ENCODE results near the gene STXBP4.
"Not testable (repeated sequence)": the region's sequence is repeated elsewhere in the genome, so short reads cannot be mapped to it uniquely, and the experiment has no call there.

Gene STXBP4

GRCh38 chr17:55054429-55054828, 85.9 kb downstream of the STXBP4 start:
- DNase-seq (ENCODE audit: low read depth) = no peak

- no peak for DNase-seq (ENCODE audit: low read depth)
Observed at GRCh38 chr17:55056526-55056925, 88.0 kb downstream of the STXBP4 start.

GRCh38 chr17:55057184-55057583, 88.6 kb downstream of the STXBP4 start:
- DNase-seq (ENCODE audit: low read depth) = no peak

GRCh38 chr17:55059724-55060123, 91.2 kb downstream of the STXBP4 start:
- DNase-seq (ENCODE audit: low read depth) = no peak

GRCh38 chr17:55062921-55063320, 94.4 kb downstream of the STXBP4 start:
- DNase-seq (ENCODE audit: low read depth) = no peak

GRCh38 chr17:55063885-55064874, 95.6 kb downstream of the STXBP4 start:
- DNase-seq (ENCODE audit: low read depth) = no peak

- DNase-seq (ENCODE audit: low read depth) = no peak
Observed at GRCh38 chr17:55067697-55068439, 99.3 kb downstream of the STXBP4 start.

GRCh38 chr17:55068862-55069811, 100.6 kb downstream of the STXBP4 start:
- no peak for DNase-seq (ENCODE audit: low read depth)

- no peak for DNase-seq (ENCODE audit: low read depth)
Observed at GRCh38 chr17:55069983-55070529, 101.5 kb downstream of the STXBP4 start.

GRCh38 chr17:55072898-55073297, 104.3 kb downstream of the STXBP4 start:
- DNase-seq (ENCODE audit: low read depth) = no peak

- DNase-seq (ENCODE audit: low read depth) = not testable (repeated sequence)
Observed at GRCh38 chr17:55073467-55073866, 104.9 kb downstream of the STXBP4 start.

GRCh38 chr17:55081559-55081958, 113.0 kb downstream of the STXBP4 start:
- DNase-seq (ENCODE audit: low read depth) = no peak

GRCh38 chr17:55086635-55087058, 118.1 kb downstream of the STXBP4 start:
- peak; percentile 49 for DNase-seq (ENCODE audit: low read depth)

- no peak for DNase-seq (ENCODE audit: low read depth)
Observed at GRCh38 chr17:55089256-55089655, 120.7 kb downstream of the STXBP4 start.

- no peak for DNase-seq (ENCODE audit: low read depth)
Observed at GRCh38 chr17:55090079-55090492, 121.5 kb downstream of the STXBP4 start.

- DNase-seq (ENCODE audit: low read depth) = no peak
Observed at GRCh38 chr17:55093353-55093752, 124.8 kb downstream of the STXBP4 start.

- no peak for DNase-seq (ENCODE audit: low read depth)
Observed at GRCh38 chr17:55098765-55099164, 130.2 kb downstream of the STXBP4 start.

- no peak for DNase-seq (ENCODE audit: low read depth)
Observed at GRCh38 chr17:55110521-55110920, 142.0 kb downstream of the STXBP4 start.

GRCh38 chr17:55114283-55114682, 145.7 kb downstream of the STXBP4 start:
- no peak for DNase-seq (ENCODE audit: low read depth)

- DNase-seq (ENCODE audit: low read depth) = no peak
Observed at GRCh38 chr17:55116440-55116914, 147.9 kb downstream of the STXBP4 start.

- DNase-seq (ENCODE audit: low read depth) = no peak
Observed at GRCh38 chr17:55117164-55117563, 148.6 kb downstream of the STXBP4 start.

Data from GM04504 (cell line).